Motor neuron (in vitro differentiated cells): ENCODE measurements around the gene CCDC152. TPM values are rescaled to one million over a fixed set of nuclear protein-coding genes. Genes with fewer than 3 reads are reported as not detected.

ENCODE experiments used
- ATAC-seq, 8 experiments: fragments of 200-7000 bp; cut with Tn5 transposase; replicated peaks in 6 of 8; 2 replicates each; pipeline ENCODE4 v1.8.0; 2021; ENCODE audit warnings: mild to moderate bottlenecking in 8 of 8, moderate library complexity in 8 of 8
- H3K27ac ChIP-seq, 2 donors: fragments of 250-450 bp; sonication (Bioruptor Pico); 2 replicates each; pipeline ENCODE4 v1.9.0; 2021; ENCODE audit warnings: antibody characterized with exemption in 2 of 2, mild to moderate bottlenecking in 2 of 2, moderate library complexity in 1 of 2
- H3K4me1 ChIP-seq, 2 donors: fragments of 250-450 bp; sonication (Bioruptor Pico); replicated peaks in 1 of 2; 2 replicates each; pipeline ENCODE4 v1.6.1; 2021; ENCODE audit warnings: antibody characterized with exemption in 2 of 2, mild to moderate bottlenecking in 2 of 2, moderate library complexity in 1 of 2
- H3K4me3 ChIP-seq, 5 donors: fragments of 250-450 bp; sonication (Bioruptor Pico); 2 replicates each; pipeline ENCODE4 v1.9.0; 2021; ENCODE audit warnings: antibody characterized with exemption in 5 of 5, mild to moderate bottlenecking in 5 of 5, moderate library complexity in 4 of 5
- WGBS, 10 experiments: fragments of 450-650 bp; shearing (Covaris generic); methylation state at CpG; one replicate each; pipeline ENCODE4 v1.0.0; 2022; 5-methylcytosine and 5-hydroxymethylcytosine counted together
- in situ Hi-C, 9 experiments: fragments of 400-800 bp; cut with MboI; loops; one replicate each; pipeline ENCODE4 v1.15.0; 2021; ENCODE audit warnings: low sequenced_read_pairs in 9 of 9, low pct_unique_long_range_greater_than_20kb in 2 of 9; ENCODE audit not compliant: unreplicated experiment in 9 of 9
- total RNA-seq, 8 experiments: library from RNA; unstranded; fragments of 300-600 nt; gene quantifications; 2 replicates each; pipeline versions ENCODE4 v1.2.3 to v1.2.4, GENCODE V29; 2022

The CCDC152 gene
- total RNA-seq, 8 experiments from 2014 or later = 0.81 to 22.0 (median 2.9) TPM

DNA sequence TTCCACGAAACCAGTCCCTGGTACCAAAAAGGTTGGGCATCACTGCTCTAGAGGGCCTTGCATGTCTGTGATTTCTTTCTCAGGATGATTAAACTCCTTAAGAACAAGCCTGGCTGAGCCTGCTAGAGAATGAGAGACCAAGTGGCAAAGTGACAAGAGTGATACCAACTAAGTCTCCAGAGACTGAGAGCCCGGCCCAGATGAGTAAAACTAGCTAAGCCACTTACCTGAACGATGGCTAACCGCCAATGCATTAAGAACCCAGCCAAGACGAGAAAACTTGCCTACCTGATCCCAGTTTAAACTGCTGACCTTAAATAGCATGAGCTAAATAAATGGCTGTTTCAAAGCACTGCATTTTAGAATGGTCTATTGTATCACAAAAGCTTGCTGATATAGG is 5.6 kb upstream of the CCDC152 start:
- 25 to 100% (median 57%) methylated on average over 1 to 5 of the region's 5 CpGs for WGBS, 10 experiments
- no peak for ATAC-seq
- Histone ChIP-seq H3K4me3 (no peak overlapping the region), H3K4me1 (no peaks in the 10 kb centered on the region), H3K27ac (no peak overlapping the region)
- in situ Hi-C loops = loop anchor here in 5 of 9 experiments (25.0 kb wide), 2 partner anchors 739 to 889 kb away; partner anchors contain the start of gene OXCT1 (in 3 of the 5)

DNA sequence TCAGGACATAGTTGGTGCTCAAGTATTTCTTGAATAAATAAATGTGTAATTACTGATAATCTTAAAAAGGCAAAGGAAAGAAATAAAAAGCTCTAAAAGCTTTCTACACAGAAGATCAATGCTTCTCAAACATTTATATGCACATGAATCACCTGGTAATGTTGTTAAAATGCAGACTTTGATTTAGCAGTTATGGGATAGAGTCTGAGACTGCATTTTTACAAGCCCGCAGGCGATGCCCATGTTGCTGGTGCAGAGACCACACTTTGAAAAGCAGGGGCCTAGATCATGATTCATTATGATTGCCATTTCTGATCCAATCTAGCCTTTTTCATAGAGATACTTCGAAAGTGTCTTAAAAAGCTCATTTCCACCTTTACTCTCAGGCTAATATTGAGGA is 3.5 kb upstream of the CCDC152 start:
- peak in 3 of 8 experiments; percentile 23 to 33 (median 25) for ATAC-seq
- in situ Hi-C loops = loop anchor here in 5 of 9 experiments (25.0 kb wide), 2 partner anchors 741 to 891 kb away; partner anchors contain the start of gene OXCT1 (in 3 of the 5)
- Histone ChIP-seq H3K27ac (no peak overlapping the region), H3K4me1 (no peaks in the 10 kb centered on the region), H3K4me3 (no peak overlapping the region)
- WGBS, 10 experiments = 43 to 92% (median 78%) methylated on average over 1 to 3 of the region's 3 CpGs

DNA sequence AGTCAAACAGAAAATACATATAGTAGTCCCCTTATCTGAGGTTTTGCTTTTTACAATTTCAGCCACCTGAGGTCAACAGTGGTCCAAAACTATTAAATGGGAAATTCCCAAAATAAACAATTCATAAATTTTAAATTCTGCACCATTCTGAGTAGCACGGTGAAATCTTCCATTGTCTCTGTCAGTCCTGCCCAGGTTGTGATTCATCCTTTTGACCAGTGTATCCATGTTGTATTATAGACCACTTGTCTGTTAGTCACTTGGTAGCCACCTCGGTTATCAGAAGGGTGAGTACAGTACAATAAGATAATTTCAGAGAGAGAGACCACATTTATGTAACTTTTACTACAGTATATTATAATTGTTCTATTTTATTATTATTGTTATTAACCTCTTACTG is 2.8 kb downstream of the CCDC152 start:
- no peaks in the 10 kb centered on the region for H3K4me1 ChIP-seq
- H3K4me3 ChIP-seq = no peak overlapping the region
- ATAC-seq = no peak
- 0 to 100% (median 94%) methylated on average over 1 to 2 of the region's 2 CpGs for WGBS, 10 experiments
- H3K27ac ChIP-seq = no peak overlapping the region
- in situ Hi-C loops = loop anchor here in 5 of 9 experiments (25.0 kb wide), 2 partner anchors 747 to 897 kb away; partner anchors contain the start of gene OXCT1 (in 3 of the 5)

- Histone ChIP-seq H3K4me1 (no peaks in the 10 kb centered on the region), H3K27ac (no peak overlapping the region), H3K4me3 (no peak overlapping the region)
- in situ Hi-C loops = loop anchor here in 6 of 9 experiments (10.0 to 25.0 kb wide), 3 partner anchors 748 to 906 kb away; partner anchors contain the start of gene OXCT1 (in 3 of the 6)
- 73 to 100% (median 95%) methylated on average over 2 to 4 of the region's 4 CpGs for WGBS, 10 experiments
- no peak for ATAC-seq
Observed at GRCh38 chr5:42760426-42760825, 3.8 kb downstream of the CCDC152 start.

DNA sequence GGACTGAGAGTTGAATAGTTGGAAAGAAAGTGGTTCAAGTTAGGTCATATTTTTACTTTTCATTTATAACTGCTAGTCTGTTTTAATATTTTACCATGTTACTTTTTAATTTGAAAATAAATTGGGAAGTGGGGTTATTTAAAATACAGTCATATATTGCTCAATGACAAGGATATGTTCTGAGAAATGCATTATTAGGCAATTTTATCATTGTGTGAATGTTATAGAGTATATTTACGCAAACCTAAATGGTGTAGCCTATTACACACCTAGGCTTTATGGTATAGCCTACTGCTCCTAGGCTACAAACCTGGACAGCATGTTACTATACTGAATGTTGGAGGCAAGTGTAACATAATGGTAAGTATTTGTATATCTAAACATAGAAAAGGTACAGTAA is 5.2 kb downstream of the CCDC152 start:
- H3K27ac ChIP-seq = no peak overlapping the region
- H3K4me1 ChIP-seq = no peaks in the 10 kb centered on the region
- in situ Hi-C loops = loop anchor here in 6 of 9 experiments (10.0 to 25.0 kb wide), 3 partner anchors 749 to 907 kb away; partner anchors contain the start of gene OXCT1 (in 3 of the 6)
- 86 to 100% (median 95%) methylated on average over 1 of the region's 1 CpG; no CpG with 5 or more reads in 2 of the 10 experiments for WGBS, 10 experiments
- H3K4me3 ChIP-seq = no peak overlapping the region
- ATAC-seq = no peak

- no peak overlapping the region for H3K4me3 ChIP-seq
- ATAC-seq = peak in 3 of 8 experiments; percentile 50 to 57 (median 52)
- in situ Hi-C loops = loop anchor here in 6 of 9 experiments (10.0 to 25.0 kb wide), 3 partner anchors 755 to 913 kb away; partner anchors contain the start of gene OXCT1 (in 3 of the 6)
- H3K27ac ChIP-seq = no peak overlapping the region
- WGBS, 10 experiments = 8 to 100% (median 41%) methylated on average over 1 to 3 of the region's 3 CpGs
- no peaks in the 10 kb centered on the region for H3K4me1 ChIP-seq
Observed at GRCh38 chr5:42767491-42768105, 11.0 kb downstream of the CCDC152 start.

- WGBS, 10 experiments = 0 to 33% (median 14%) methylated on average over 1 of the region's 1 CpG; no CpG with 5 or more reads in 3 of the 10 experiments
- no peak overlapping the region for H3K27ac ChIP-seq
- H3K4me3 ChIP-seq = no peak overlapping the region
- ATAC-seq = no peak
- in situ Hi-C loops = loop anchor here in 6 of 9 experiments (10.0 to 25.0 kb wide), 3 partner anchors 756 to 913 kb away; partner anchors contain the start of gene OXCT1 (in 3 of the 6)
- no peaks in the 10 kb centered on the region for H3K4me1 ChIP-seq
Observed at GRCh38 chr5:42768106-42768504, 11.5 kb downstream of the CCDC152 start.

- ATAC-seq = no peak
Observed at GRCh38 chr5:42770003-42770402, 13.4 kb downstream of the CCDC152 start.

GRCh38 chr5:42772265-42772993 is 15.8 kb downstream of the CCDC152 start:
- peak in 2 of 8 experiments; percentile 95 to 96 for ATAC-seq
- in situ Hi-C loops = loop anchor here in 5 of 9 experiments (25.0 kb wide), 2 partner anchors 760 to 910 kb away; partner anchors contain the start of gene OXCT1 (in 3 of the 5)
- Histone ChIP-seq H3K27ac (no peak overlapping the region), H3K4me1 (no peaks in the 10 kb centered on the region), H3K4me3 (no peak overlapping the region)
- 38 to 100% (median 84%) methylated on average over 1 to 12 of the region's 13 CpGs for WGBS, 10 experiments

More at GRCh38 chr5:42770003-42770402, 13.4 kb downstream of the CCDC152 start:
- Histone ChIP-seq H3K27ac (no peak overlapping the region), H3K4me1 (no peaks in the 10 kb centered on the region), H3K4me3 (no peak overlapping the region)
- in situ Hi-C loops = loop anchor here in 5 of 9 experiments (25.0 kb wide), 2 partner anchors 758 to 908 kb away; partner anchors contain the start of gene OXCT1 (in 3 of the 5)

GRCh38 chr5:42779083-42779482 is 22.5 kb downstream of the CCDC152 start:
- H3K4me3 ChIP-seq = no peak overlapping the region
- no peaks in the 10 kb centered on the region for H3K4me1 ChIP-seq
- no peak for ATAC-seq
- in situ Hi-C loops = loop anchor here in 2 of 9 experiments (25.0 kb wide), 1 partner anchor 108 kb away; no protein-coding TSS in a partner anchor
- no peak overlapping the region for H3K27ac ChIP-seq
- WGBS, 10 experiments = 71 to 100% (median 87%) methylated on average over 1 of the region's 1 CpG; no CpG with 5 or more reads in 4 of the 10 experiments

- Histone ChIP-seq H3K4me1 (no peaks in the 10 kb centered on the region), H3K4me3 (no peak overlapping the region), H3K27ac (no peak overlapping the region)
- in situ Hi-C loops = loop anchor here in 2 of 9 experiments (25.0 kb wide), 1 partner anchor 106 kb away; no protein-coding TSS in a partner anchor
- no peak for ATAC-seq
- 0 to 100% (median 80%) methylated on average over 1 of the region's 1 CpG; no CpG with 5 or more reads in 1 of the 10 experiments for WGBS, 10 experiments
Observed at GRCh38 chr5:42781584-42781983, 25.0 kb downstream of the CCDC152 start.

- 40 to 100% (median 92%) methylated on average over 1 of the region's 1 CpG; no CpG with 5 or more reads in 1 of the 10 experiments for WGBS, 10 experiments
- Histone ChIP-seq H3K4me3 (no peak overlapping the region), H3K27ac (no peak overlapping the region), H3K4me1 (no peaks in the 10 kb centered on the region)
- in situ Hi-C loops = loop anchor here in 2 of 9 experiments (25.0 kb wide), 1 partner anchor 103 kb away; no protein-coding TSS in a partner anchor
- ATAC-seq = no peak
Observed at GRCh38 chr5:42784132-42784531, 27.5 kb downstream of the CCDC152 start.
